ENCODE results near the gene LRRC51.

- TF ChIP-seq CTCF (IDR thresholded peaks at IDR 0.05) (no peak), TCF7L2 (IDR thresholded peaks at IDR 0.05; ENCODE audit: low read depth, low read length) (no peak), SIN3A (IDR thresholded peaks at IDR 0.05; ENCODE audit: borderline replicate concordance, insufficient read depth, low read depth, low read length) (no peak), POLR2AphosphoS5 (IDR thresholded peaks at IDR 0.05; ENCODE audit: low read depth, low read length) (no peak), REST (IDR thresholded peaks at IDR 0.05; ENCODE audit: insufficient read depth in 1 of 2, low read depth in 2 of 2, low read length in 1 of 2) (no peak)
These were observed 25.2 kb downstream of the LRRC51 start, which contains the start of gene TOMT for GRCh38 chr11:72105888-72106287.
